ENCODE results near the gene PHTF2.

- no peak for TF ChIP-seq CTCF (IDR thresholded peaks at IDR 0.05)
- TF ChIP-seq POLR2A (IDR thresholded peaks at IDR 0.05), result no peak
These were observed 7.9 kb downstream of the PHTF2 start for GRCh38 chr7:77806425-77806824.

Data from testis (tissue), 2 donors.